ENCODE results near the gene AMER2. TPM values are rescaled to one million over a fixed set of nuclear protein-coding genes. Genes with fewer than 3 reads are reported as not detected.

The AMER2 gene
- polyA plus RNA-seq, 1 donor, result 0.35 TPM

Other genes with a start within 250 kb of the AMER2 start
- 1.7 TPM for gene PABPC3, start 76.2 kb downstream of the AMER2 start, polyA plus RNA-seq (ENCODE audit: insufficient read length)
- 21.5 TPM for gene MTMR6, start 115.2 kb upstream of the AMER2 start, polyA plus RNA-seq (ENCODE audit: insufficient read length)
- gene NUP58, start 129.3 kb upstream of the AMER2 start, polyA plus RNA-seq (ENCODE audit: insufficient read length), result 73.6 TPM
- 6.8 TPM for gene ATP8A2, start 199.7 kb upstream of the AMER2 start, polyA plus RNA-seq (ENCODE audit: insufficient read length)

Measured in left kidney (tissue), 1 donor.